Inflammatory macrophage (primary cell): ENCODE measurements around the gene B3GNT8.
"Not testable (repeated sequence)": the region's sequence is repeated elsewhere in the genome, so short reads cannot be mapped to it uniquely, and the experiment has no call there.

Source experiments
- DNase-seq, 2 donors: peaks; one replicate each; pipeline ENCODE4 v3.0.0-alpha.2; 2020 to 2022

B3GNT8 gene

DNA sequence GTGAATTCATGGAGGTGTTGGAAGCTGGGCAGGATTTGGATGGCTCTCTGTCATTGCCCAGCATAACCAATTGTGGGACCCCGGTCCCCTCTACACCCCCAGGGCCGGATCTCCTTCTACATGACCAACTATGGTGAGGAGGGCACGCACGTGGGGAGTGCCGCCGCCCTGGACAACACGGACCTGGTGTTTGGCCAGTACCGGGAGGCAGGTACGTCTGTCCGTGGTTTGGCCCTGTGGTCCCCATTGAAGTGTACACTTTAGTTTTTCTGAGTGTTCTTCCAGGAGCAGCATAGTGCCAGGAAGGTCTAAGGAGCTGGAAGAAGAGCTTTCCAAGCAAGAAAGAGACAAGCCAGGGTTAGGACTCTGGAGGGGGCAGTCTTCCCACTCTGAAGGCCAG is 13.2 kb downstream of the B3GNT8 start:
- no peak for DNase-seq

DNA sequence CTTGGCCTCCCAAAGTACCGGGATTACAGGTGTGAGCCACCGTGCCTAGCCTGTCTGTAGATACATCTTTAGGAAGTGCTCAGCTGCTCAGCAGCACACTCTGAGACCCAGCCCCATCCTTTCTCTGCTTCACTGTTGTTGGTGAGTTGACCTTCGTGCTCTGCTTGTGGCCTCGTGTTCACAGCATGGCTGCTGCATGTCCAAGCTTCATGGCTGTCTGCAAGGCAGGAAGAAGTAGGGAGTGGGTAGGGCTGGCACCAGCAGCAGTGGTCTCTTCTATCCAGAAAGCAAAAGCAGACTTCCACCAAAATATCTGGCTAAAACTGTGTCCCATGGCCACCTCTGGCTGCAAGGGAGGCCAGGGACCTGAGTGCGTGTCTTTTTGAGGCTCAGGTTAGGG is 14.2 kb downstream of the B3GNT8 start:
- DNase-seq = no peak

GRCh38 chr19:41411968-41412265 is 15.3 kb downstream of the B3GNT8 start:
- DNase-seq = no peak

- no peak for DNase-seq
These were observed 15.8 kb downstream of the B3GNT8 start for GRCh38 chr19:41411100-41411967.

- no peak for DNase-seq
These were observed 16.7 kb downstream of the B3GNT8 start for GRCh38 chr19:41410336-41411054.

DNA sequence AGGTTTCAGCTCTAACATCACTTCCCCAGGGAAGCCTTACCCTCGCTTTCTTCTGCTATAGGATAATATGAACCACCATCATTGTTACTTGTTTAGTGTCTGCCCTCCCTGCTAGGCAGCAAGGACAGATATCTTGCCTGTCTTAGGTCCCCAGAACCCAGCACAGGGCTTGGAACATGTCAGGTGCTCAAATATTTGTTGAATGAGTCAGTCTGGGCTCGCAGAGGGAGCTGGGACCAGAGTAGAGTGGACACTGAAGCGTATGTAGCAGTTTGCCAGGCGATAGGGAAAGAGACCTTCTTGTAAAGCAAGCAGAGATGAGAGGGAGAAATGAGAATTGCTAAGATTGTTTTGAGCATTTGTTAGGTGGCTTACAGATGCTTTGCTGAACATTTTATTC is 17.9 kb downstream of the B3GNT8 start:
- no peak for DNase-seq

DNA sequence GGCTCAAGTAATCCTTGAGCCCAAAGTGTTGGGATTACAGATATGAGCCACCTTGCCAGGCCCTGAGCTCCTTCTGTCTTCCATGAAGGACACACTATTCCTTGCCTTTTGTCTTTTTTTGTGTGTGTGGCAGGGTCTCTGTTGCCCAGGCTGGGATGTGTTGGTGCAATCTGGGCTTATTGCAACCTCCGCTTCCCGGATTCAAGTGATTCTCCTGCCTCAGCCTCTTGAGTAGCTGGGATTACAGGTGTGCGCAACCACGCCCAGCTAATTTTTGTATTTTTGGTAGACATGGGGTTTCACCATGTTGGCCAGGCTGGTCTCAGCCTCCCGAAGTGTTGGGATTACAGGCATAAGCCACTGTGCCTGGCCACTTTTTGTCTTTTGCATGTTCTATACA is 18.3 kb downstream of the B3GNT8 start:
- not testable (repeated sequence) for DNase-seq

GRCh38 chr19:41408256-41408655 is 18.9 kb downstream of the B3GNT8 start:
- peak in 1 of 2 donors; percentile 30 for DNase-seq

DNA sequence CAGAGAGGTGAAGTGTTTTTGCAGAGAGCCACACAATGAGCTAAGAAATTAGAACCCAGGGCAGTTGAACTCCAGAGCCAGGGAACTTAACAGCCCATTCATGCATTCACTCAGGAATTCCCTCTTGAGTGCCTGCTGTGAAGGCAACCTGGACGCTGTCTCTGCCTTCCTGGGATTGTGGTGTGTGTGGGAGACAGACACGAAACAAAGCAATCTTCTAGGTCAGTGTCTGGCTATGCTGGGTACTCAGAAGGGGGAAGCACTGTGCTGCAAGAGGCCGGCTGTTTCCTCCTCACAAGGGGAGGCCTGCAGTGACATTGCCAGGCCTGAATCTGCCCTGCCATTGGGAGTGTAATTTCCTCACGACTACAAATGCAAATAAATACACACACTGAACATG is 19.9 kb downstream of the B3GNT8 start:
- peak; percentile 78 to 85 for DNase-seq

DNA sequence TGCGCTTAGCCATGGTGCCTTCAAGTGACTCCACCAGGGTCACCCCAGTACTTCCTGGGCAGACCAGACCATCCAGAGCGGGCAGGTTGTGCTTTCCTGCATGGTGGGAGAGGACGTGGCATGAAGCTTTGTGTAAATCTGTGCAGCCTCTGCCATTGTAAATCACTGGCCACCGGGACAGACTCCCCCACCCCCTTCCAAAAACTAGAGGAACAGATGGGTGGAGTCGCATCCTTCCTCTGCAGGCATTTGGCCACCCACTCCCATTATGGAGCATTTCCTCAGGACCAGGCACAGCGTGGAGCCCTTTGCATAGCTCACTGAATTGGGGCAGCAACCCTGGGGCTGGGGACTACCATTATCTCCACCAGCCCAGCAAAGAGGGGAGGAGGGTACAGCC is 21.4 kb downstream of the B3GNT8 start:
- no peak for DNase-seq

GRCh38 chr19:41403181-41403970 is 23.8 kb downstream of the B3GNT8 start:
- no peak for DNase-seq

DNA sequence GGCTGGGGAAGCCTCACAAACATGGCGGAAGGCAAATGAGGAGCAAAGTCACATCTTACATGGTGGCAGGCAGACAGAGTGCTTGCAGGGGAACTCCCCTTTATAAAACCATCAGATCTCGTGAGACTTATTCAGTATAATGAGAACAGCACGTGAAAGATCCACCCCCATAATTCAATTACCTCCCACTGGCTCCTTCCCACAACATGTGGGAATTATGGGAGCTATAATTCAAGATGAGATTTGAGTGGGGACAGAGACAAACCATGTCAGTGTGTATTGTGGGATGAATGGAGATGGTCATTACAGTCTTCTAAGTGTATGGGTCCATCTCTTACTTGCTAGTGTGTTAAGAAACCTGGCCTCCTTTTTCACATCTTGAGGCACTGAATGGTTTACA is 25.2 kb downstream of the B3GNT8 start:
- DNase-seq = no peak

- DNase-seq = no peak
These were observed 25.7 kb downstream of the B3GNT8 start for GRCh38 chr19:41401483-41401882.

DNA sequence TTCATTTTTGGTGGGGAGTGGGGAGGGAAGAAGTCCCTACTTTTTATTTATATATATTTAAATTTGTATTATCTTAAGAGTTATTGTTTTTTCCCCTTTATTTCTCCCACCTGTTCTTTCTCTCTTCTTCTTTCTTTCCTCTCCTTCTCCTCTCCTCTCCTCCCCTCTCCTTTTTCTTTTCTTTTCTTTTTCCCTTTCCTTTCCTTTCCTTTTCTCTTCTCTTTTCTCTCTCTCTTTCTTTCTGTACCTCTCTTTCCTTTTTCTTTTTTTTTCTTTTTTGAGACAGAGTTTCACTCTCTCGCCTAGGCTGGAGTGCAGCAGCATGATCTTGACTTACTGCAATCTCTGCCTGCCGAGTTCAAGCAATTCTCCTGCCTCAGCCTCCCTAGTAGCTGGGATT is 27.6 kb downstream of the B3GNT8 start:
- DNase-seq = no peak

DNA sequence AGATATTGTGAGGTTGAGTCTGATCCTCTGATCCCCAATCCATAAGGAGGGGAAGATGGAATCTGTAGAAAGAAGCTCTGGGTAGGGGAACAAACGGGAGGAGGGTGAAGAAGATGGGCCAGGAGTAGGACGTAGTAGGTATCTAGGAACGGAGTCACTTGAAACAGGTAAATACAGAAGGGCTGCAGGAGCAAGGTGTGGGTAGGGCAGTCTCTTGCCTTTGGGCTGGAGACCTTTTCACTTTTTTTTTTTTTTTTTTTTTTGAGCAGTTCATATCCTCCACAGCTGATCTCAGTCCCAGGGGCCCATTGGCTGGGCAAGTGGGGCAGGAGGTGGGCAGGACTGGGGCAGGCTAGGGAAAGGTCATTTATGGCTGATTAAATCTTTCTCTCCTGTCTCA is 28.1 kb downstream of the B3GNT8 start:
- no peak for DNase-seq

- DNase-seq = no peak
These were observed 28.6 kb downstream of the B3GNT8 start for GRCh38 chr19:41398598-41398997.

GRCh38 chr19:41398050-41398418 is 29.1 kb downstream of the B3GNT8 start:
- DNase-seq = peak in 1 of 2 donors; percentile 22

- peak; percentile 100 for DNase-seq
These were observed 29.8 kb downstream of the B3GNT8 start, which contains the start of the genes BCKDHA and EXOSC5 for GRCh38 chr19:41397086-41398049. Gene BCKDHA (plus strand): TSS chr19:41397818. CDS start chr19:41397828, 10 bp downstream. Gene EXOSC5 (minus strand): TSS chr19:41397359. CDS start chr19:41397328, 31 bp downstream.

DNA sequence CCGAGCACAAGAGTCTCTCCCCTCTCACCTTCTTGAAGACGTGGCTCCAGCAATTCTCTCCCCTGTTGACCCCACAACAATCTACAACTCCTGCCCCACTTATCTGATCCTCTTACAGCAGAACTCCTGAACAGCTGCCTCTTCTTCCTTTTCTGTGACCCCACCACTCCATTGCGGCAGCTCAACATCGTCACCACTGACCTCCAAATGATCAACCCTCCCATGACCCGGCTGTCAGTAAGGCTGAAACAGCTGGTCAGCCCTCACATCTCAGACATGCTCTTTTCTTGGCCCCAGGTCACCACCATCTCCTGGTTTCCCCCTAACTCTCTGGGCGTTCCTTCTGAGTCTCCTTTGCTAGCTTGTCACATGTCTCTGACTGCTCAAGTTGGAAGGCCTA is 31.8 kb downstream of the B3GNT8 start:
- peak in 1 of 2 donors; percentile 38 for DNase-seq

GRCh38 chr19:41392775-41393174 is 34.4 kb downstream of the B3GNT8 start:
- no peak for DNase-seq

DNA sequence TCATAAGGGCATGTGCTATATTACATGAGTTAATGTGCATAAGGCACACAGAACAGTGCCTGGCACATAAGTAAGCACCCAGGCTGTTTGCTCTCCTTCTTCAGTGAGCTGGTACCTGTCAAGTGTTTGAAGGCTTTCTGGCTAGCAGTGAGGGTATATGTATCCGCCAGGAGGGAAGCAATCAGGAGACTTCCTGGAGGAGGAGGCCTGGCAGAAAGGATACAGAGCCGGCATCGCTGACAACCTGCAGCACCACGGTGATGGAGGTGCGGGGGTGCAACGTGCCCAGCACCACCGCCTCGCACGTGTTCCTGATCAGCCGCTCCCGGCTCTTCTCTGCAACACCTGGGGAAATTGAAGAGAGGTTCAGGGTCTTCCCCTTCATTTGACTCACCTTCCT is 35.6 kb downstream of the B3GNT8 start:
- DNase-seq = no peak

GRCh38 chr19:41386442-41386841 is 40.7 kb downstream of the B3GNT8 start:
- DNase-seq = peak; percentile 25 to 60
